Ascending aorta (tissue), 2 donors: ENCODE data around the gene API5. TPM values are rescaled to one million over a fixed set of nuclear protein-coding genes. Genes with fewer than 3 reads are reported as not detected.
A peak's percentile ranks its signal among the peaks of the same experiment; 100 is the strongest.

Source experiments
- DNase-seq, 2 donors: peaks; one replicate each; pipeline ENCODE4 v3.0.0-alpha.2; 2019; ENCODE audit warnings: low spot score in 2 of 2
- H3K27ac ChIP-seq, 2 donors: fragments of 200-600 bp; sonication (generic); one replicate each; pipeline ENCODE4 v1.5.1; 2016 to 2017; ENCODE audit warnings: mild to moderate bottlenecking in 1 of 2
- H3K27me3 ChIP-seq: fragments of 200-600 bp; sonication (generic); one replicate; pipeline ENCODE4 v1.5.1; 2017
- H3K36me3 ChIP-seq, 2 donors: fragments of 200-600 bp; sonication (generic); one replicate each; pipeline ENCODE4 v1.5.1; 2016
- H3K4me1 ChIP-seq, 2 donors: fragments of 200-600 bp; sonication (generic); one replicate each; pipeline ENCODE4 v1.5.1; 2016 to 2017; ENCODE audit warnings: mild to moderate bottlenecking in 1 of 2
- H3K4me3 ChIP-seq, 2 donors: fragments of 200-600 bp; sonication (generic); one replicate each; pipeline ENCODE4 v1.5.1; 2016 to 2017; ENCODE audit warnings: mild to moderate bottlenecking in 1 of 2
- H3K9me3 ChIP-seq, 2 donors: fragments of 200-600 bp; sonication (generic); one replicate each; pipeline ENCODE4 v1.5.1; 2016
- intact Hi-C: fragments of 100-400 bp; cut with DNase I; formaldehyde crosslinking; loops from one replicate; pipeline ENCODE4 v1.15.1; 2023
- total RNA-seq: library from RNA; depleted of rRNA; stranded (reverse); fragments of >200 nt; gene quantifications from one replicate; pipeline ENCODE4 v1.1.0, GENCODE V29; 2016
- TF ChIP-seq, protein P1 (sequence below), 3 experiments: fragments of 200-600 bp in 2 of 3; fragments of 450-650 bp in 1 of 3; sonication (generic) in 2 of 3; IDR thresholded peaks; one replicate each; pipeline ENCODE4 v1.5.1; 2016 to 2019; ENCODE audit warnings: antibody characterized with exemption in 3 of 3, mild to moderate bottlenecking in 1 of 3, moderate library complexity in 1 of 3

The API5 gene
- 21.0 TPM for total RNA-seq

DNA sequence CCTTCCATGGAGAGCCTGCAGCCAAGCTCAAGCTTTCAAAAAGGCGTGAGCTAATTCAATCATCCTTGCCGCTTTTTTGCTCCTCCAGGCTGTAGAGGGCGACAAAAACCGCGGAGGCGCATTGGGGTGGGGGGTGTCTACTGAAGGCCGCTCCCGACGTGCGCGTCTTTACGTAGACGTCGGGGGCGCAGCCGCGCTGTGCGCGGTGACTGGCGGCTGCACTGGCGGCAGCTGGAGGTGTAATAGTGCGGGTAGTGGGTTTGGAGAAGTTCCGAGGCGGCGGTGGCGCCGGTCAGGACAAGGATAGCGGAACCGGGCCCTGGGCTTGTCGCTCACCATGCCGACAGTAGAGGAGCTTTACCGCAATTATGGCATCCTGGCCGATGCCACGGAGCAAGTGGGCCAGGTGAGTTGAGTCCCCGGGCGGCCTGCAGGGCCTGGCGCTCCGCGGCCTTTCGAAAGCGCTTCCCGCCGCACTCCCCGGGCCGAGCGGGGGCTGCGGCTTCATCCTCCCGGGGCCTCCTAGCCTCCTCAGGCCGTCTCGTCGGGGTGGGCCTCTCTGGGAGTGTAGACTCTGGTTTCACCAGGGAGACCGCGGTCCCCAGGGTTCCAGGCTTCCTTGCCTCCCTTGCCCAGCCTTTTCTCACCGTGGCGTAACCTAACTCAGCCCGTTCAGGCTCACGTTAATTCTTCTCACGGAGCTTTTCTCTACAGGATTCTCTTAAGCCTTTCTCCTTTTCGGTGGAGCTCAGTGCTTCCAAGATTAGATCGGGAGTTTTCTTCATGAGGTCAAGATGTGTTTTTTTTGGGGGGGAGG lies at the start of gene API5:
Gene API5 (plus strand): TSS at position 206 of the 817 bp plus-strand sequence. CDS start 132 bp downstream, at position 338.
- TF ChIP-seq, protein P1, sequence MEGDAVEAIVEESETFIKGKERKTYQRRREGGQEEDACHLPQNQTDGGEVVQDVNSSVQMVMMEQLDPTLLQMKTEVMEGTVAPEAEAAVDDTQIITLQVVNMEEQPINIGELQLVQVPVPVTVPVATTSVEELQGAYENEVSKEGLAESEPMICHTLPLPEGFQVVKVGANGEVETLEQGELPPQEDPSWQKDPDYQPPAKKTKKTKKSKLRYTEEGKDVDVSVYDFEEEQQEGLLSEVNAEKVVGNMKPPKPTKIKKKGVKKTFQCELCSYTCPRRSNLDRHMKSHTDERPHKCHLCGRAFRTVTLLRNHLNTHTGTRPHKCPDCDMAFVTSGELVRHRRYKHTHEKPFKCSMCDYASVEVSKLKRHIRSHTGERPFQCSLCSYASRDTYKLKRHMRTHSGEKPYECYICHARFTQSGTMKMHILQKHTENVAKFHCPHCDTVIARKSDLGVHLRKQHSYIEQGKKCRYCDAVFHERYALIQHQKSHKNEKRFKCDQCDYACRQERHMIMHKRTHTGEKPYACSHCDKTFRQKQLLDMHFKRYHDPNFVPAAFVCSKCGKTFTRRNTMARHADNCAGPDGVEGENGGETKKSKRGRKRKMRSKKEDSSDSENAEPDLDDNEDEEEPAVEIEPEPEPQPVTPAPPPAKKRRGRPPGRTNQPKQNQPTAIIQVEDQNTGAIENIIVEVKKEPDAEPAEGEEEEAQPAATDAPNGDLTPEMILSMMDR (IDR thresholded peaks at IDR 0.05): peak; percentile 52 to 85 (median 75)
- peak; percentile 75 to 92 for DNase-seq
- intact Hi-C loops: loop anchor here (2.0 kb wide), 1 partner anchor 47 kb away; the partner anchor contains the start of gene TTC17

DNA sequence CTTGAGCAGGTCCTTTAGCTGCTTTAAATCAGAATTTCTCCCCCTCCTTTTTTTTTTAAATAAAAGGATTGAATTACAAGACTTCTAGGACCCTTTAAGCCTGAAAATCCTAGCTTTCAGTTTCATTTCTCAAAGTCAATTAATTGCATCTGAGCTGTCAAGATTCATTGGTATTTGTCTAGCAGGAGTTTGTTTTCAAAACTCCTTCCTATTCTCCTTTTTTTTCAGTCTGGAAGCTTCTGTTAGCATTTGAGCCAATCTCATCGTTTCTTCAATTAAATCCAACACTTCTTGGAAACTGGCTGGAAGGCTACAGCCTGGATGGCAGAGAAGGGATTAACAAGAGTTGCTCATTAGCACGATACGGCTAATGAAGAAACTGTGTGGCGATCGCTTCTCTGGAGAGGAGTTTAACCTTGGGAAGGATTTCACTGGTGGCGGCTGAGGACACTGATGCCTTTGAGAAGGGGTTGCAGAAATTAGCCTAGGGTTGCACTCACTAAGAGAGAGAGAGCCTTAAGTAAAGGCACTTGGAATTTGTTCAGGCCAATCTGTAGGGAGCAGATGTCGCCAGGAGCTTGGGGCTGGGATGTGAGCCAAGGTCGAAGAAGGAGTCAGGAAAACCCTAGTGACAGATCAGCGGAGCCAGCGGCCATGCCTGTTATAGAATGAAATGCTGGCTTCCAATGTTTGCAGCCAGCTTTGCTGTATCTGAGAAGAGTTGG lies 43.8 kb upstream of the API5 start:
- no peak overlapping the region for H3K4me3 ChIP-seq
- intact Hi-C loops: no loop called here
- DNase-seq: no peak
- H3K4me1 ChIP-seq: no peaks in the 10 kb centered on the region
- H3K9me3 ChIP-seq: no peaks in the 10 kb centered on the region
- TF ChIP-seq, protein P1 (IDR thresholded peaks at IDR 0.05): no peak
- H3K27ac ChIP-seq: no peak overlapping the region
- H3K36me3 ChIP-seq: no peaks in the 10 kb centered on the region
- H3K27me3 ChIP-seq: no peaks in the 10 kb centered on the region

More for the DNA sequence above, at the start of gene API5:
- H3K36me3 ChIP-seq: no peaks in the 10 kb centered on the region
- H3K27me3 ChIP-seq: no peaks in the 10 kb centered on the region
- no peaks in the 10 kb centered on the region for H3K9me3 ChIP-seq
- H3K4me3 ChIP-seq: peak within 1 kb of the TSS; percentile 81 to 97
- peaks cover 0 to 10% of the 10 kb centered on the region in 2 donors for H3K4me1 ChIP-seq
- H3K27ac ChIP-seq: peak within 1 kb of the TSS; percentile 87 to 90

DNA sequence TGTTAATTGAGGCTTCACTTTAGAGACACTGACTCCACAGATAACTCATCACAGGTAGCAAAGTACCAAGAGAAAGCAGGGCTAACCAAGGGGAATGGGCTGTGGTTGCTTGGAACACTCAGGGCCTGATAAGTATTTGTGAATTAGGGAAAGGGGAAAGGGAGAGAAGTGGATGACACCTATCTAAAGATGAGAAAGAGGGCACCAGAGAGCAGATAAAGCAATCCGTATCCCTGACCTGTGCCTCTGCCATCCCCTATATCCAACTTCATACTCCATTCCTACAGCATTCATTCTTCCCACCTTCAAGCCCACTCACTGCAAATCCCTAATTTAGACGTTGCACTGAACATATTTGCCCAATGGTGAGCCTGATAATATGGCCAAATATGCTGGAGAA lies 43.0 kb upstream of the API5 start:
- Histone ChIP-seq H3K27ac (no peak overlapping the region), H3K36me3 (no peaks in the 10 kb centered on the region), H3K9me3 (no peaks in the 10 kb centered on the region), H3K4me3 (no peak overlapping the region), H3K4me1 (no peaks in the 10 kb centered on the region), H3K27me3 (no peaks in the 10 kb centered on the region)
- TF ChIP-seq, protein P1 (IDR thresholded peaks at IDR 0.05): no peak
- no peak for DNase-seq
- intact Hi-C loops: no loop called here

DNA sequence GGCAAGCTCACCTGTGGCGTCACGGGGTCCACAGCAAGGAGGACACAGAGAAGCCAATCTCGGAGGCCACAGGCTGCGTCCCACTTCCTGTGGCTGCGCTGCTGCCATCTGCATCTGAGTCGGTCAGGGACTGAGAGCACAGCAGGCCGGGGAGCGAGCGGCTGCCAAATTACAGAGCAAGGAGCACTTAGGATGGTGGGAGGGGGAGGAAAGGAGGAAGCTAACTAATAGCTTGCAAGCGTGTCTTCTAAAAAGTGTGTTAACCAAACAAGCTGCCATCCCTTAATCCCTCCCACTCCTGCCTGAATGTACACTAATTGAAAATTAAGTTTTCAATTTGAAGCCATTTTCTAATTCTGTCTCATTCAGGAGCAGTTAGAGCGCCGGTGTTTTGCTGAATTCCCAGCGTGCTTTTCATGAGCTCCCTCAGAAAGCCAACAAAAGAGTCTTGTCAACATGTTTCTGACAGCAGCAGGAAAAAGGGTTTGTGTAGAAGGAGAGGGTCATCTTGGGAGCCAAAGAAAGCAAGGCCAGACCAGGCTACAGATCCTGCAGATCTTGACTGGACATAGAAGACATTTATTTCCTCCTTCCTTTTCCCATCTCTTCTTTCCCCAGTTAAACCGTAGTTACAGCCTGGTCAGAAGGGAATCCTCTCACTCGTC lies 42.4 kb upstream of the API5 start:
- Histone ChIP-seq H3K4me1 (no peaks in the 10 kb centered on the region), H3K9me3 (no peaks in the 10 kb centered on the region), H3K27ac (no peak overlapping the region), H3K27me3 (no peaks in the 10 kb centered on the region), H3K36me3 (no peaks in the 10 kb centered on the region), H3K4me3 (no peak overlapping the region)
- no peak for DNase-seq
- intact Hi-C loops: no loop called here
- TF ChIP-seq, protein P1 (IDR thresholded peaks at IDR 0.05): no peak

DNA sequence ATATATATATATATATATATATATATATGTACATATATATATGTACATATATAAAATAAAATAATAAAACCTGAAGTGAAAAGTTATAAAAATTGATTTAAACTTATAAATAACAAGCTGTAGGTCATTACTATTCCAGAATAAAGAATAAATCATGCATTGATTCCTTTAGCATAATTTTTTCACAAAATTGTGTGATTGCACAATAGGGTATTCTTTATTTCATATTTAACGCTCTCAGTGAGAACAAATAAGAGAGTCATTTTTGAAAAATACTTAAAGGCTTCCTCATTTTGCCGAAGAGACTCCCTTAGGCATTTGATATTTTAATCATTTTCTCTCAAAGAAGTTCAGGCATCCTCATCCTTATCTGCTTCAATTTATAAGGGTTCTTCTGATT lies 41.3 kb upstream of the API5 start:
- DNase-seq: no peak
- no peaks in the 10 kb centered on the region for H3K36me3 ChIP-seq
- no peaks in the 10 kb centered on the region for H3K27me3 ChIP-seq
- no peaks in the 10 kb centered on the region for H3K4me1 ChIP-seq
- no peak overlapping the region for H3K4me3 ChIP-seq
- TF ChIP-seq, protein P1 (IDR thresholded peaks at IDR 0.05): no peak
- H3K27ac ChIP-seq: no peak overlapping the region
- no peaks in the 10 kb centered on the region for H3K9me3 ChIP-seq
- intact Hi-C loops: no loop called here
